CD14-positive monocyte (primary cell): Measurements from ENCODE around the gene TOMM40. TPM values are rescaled to one million over a fixed set of nuclear protein-coding genes. Genes with fewer than 3 reads are reported as not detected.

Source experiments
- DNase-seq, 3 donors: peaks; one replicate each; pipeline ENCODE4 v3.0.0-alpha.2; 2011 to 2022
- H2AFZ ChIP-seq: 2 replicates; pipeline ENCODE4 v1.6.0; 2012; ENCODE audit warnings: mild to moderate bottlenecking, low read depth, low read length, inconsistent platforms; ENCODE audit not compliant: insufficient read depth, poor library complexity, severe bottlenecking
- H3K27ac ChIP-seq, 2 donors: 1 replicate in 1 of 2; 2 replicates in 1 of 2; pipeline ENCODE4 v1.5.1; 2012 to 2013; ENCODE audit warnings: low read length in 2 of 2, control low read depth in 1 of 2, inconsistent platforms in 1 of 2, low read depth in 1 of 2, mild to moderate bottlenecking in 1 of 2
- H3K27me3 ChIP-seq, 2 donors: one replicate each; pipeline versions ENCODE4 v1.6.0 to v1.6.1; 2011 to 2013; ENCODE audit warnings: low read length in 2 of 2; ENCODE audit not compliant: control insufficient read depth in 2 of 2, insufficient read depth in 2 of 2
- H3K36me3 ChIP-seq, 2 donors: replicated peaks in 1 of 2; 1 replicate in 1 of 2; 2 replicates in 1 of 2; pipeline versions ENCODE4 v1.5.1 to v1.6.1; 2012 to 2013; ENCODE audit warnings: low read length in 2 of 2, control low read depth in 1 of 2, inconsistent platforms in 1 of 2, mild to moderate bottlenecking in 1 of 2; ENCODE audit not compliant: insufficient read depth in 2 of 2, control insufficient read depth in 1 of 2
- H3K4me1 ChIP-seq, 2 donors: 1 replicate in 1 of 2; 2 replicates in 1 of 2; pipeline versions ENCODE4 v1.5.1 to v1.6.1; 2012 to 2013; ENCODE audit warnings: low read length in 2 of 2, control low read depth in 1 of 2, inconsistent platforms in 1 of 2, mild to moderate bottlenecking in 1 of 2, moderate library complexity in 1 of 2; ENCODE audit not compliant: insufficient read depth in 2 of 2, control insufficient read depth in 1 of 2
- H3K4me2 ChIP-seq: replicated peaks from 2 replicates; pipeline ENCODE3; 2012; ENCODE audit warnings: low read length, moderate library complexity, mild to moderate bottlenecking; ENCODE audit not compliant: poor library complexity, severe bottlenecking; ENCODE audit errors: extremely low read depth
- H3K4me3 ChIP-seq, 3 experiments: fragments of 200-600 bp in 1 of 3; sonication (generic) in 1 of 3; replicated peaks in 1 of 3; 1 replicate in 2 of 3; 2 replicates in 1 of 3; pipeline ENCODE4 v1.5.1; 2011 to 2013; ENCODE audit warnings: low read length in 3 of 3, mild to moderate bottlenecking in 3 of 3, control low read depth in 2 of 3, low read depth in 2 of 3, inconsistent platforms in 1 of 3, moderate library complexity in 1 of 3
- H3K79me2 ChIP-seq: 2 replicates; pipeline ENCODE4 v1.6.0; 2012; ENCODE audit warnings: mild to moderate bottlenecking, control low read depth, inconsistent platforms, low read length, moderate library complexity; ENCODE audit not compliant: insufficient read depth
- H3K9ac ChIP-seq: 2 replicates; pipeline ENCODE4 v1.6.0; 2017; ENCODE audit warnings: low read length, mild to moderate bottlenecking; ENCODE audit not compliant: insufficient read depth, poor library complexity, severe bottlenecking
- H3K9me3 ChIP-seq, 2 donors: replicated peaks in 1 of 2; 1 replicate in 1 of 2; 2 replicates in 1 of 2; pipeline versions ENCODE4 v1.5.1 to v1.6.1; 2012 to 2013; ENCODE audit warnings: low read length in 2 of 2, control low read depth in 1 of 2; ENCODE audit not compliant: control insufficient read depth in 1 of 2, insufficient read depth in 1 of 2
- H4K20me1 ChIP-seq: 2 replicates; pipeline ENCODE4 v1.6.0; 2012; ENCODE audit warnings: mild to moderate bottlenecking, low read length, control low read depth, moderate library complexity; ENCODE audit not compliant: insufficient read depth
- H3K27ac Mint-ChIP-seq, 7 donors: one replicate each; pipeline ENCODE4 v1.8.0; 2020; ENCODE audit warnings: mild to moderate bottlenecking in 7 of 7, mixed read lengths in 7 of 7, moderate library complexity in 6 of 7, inconsistent platforms in 2 of 7
- H3K27me3 Mint-ChIP-seq, 3 donors: one replicate each; pipeline ENCODE4 v1.8.0; 2021 to 2022; ENCODE audit warnings: low read depth in 3 of 3, mild to moderate bottlenecking in 3 of 3, mixed read lengths in 3 of 3, moderate library complexity in 3 of 3, inconsistent platforms in 1 of 3
- H3K36me3 Mint-ChIP-seq, 2 donors: one replicate each; pipeline ENCODE4 v1.8.0; 2020; ENCODE audit warnings: mixed read lengths in 2 of 2, inconsistent platforms in 1 of 2, mild to moderate bottlenecking in 1 of 2
- H3K4me1 Mint-ChIP-seq: one replicate; pipeline ENCODE4 v1.8.0; 2020; ENCODE audit warnings: mild to moderate bottlenecking, mixed read lengths
- H3K4me3 Mint-ChIP-seq, 2 donors: one replicate each; pipeline ENCODE4 v1.8.0; 2020; ENCODE audit warnings: mild to moderate bottlenecking in 2 of 2, mixed read lengths in 2 of 2, moderate library complexity in 1 of 2
- H3K9me3 Mint-ChIP-seq, 7 donors: one replicate each; pipeline ENCODE4 v1.8.0; 2020 to 2022; ENCODE audit warnings: mixed read lengths in 7 of 7, mild to moderate bottlenecking in 6 of 7, moderate library complexity in 6 of 7, inconsistent platforms in 2 of 7
- WGBS: methylation state at CpG from one replicate; pipeline ENCODE4 v1.1.5; 2013; ENCODE audit warnings: missing lambda C conversion rate; ENCODE audit not compliant: insufficient coverage; 5-methylcytosine and 5-hydroxymethylcytosine counted together
- intact Hi-C, 2 donors: fragments of 100-400 bp; cut with micrococcal nuclease; formaldehyde crosslinking; loops; one replicate each; pipeline versions ENCODE4 v1.15.0 to v1.15.1; 2023
- polyA plus RNA-seq, 3 donors: library from polyadenylated mRNA; depleted of rRNA in 1 of 3; unstranded in 2 of 3; stranded (reverse) in 1 of 3; fragments of 300-500 nt in 2 of 3; fragments of >200 nt in 1 of 3; fragmentation: Illumina TruSeq in 2 of 3; gene quantifications; 1 replicate in 2 of 3; 2 replicates in 1 of 3; pipeline ENCODE4 v1.2.3, GENCODE V29; 2012 to 2021
- TF ChIP-seq, protein P1 (sequence below): fragments of 200-600 bp; IDR thresholded peaks from one replicate; pipeline ENCODE4 v1.8.0; 2022; ENCODE audit warnings: antibody characterized with exemption, mild to moderate bottlenecking

Gene TOMM40
- polyA plus RNA-seq, 3 donors: 15.0 to 25.4 (median 16.4) TPM

DNA sequence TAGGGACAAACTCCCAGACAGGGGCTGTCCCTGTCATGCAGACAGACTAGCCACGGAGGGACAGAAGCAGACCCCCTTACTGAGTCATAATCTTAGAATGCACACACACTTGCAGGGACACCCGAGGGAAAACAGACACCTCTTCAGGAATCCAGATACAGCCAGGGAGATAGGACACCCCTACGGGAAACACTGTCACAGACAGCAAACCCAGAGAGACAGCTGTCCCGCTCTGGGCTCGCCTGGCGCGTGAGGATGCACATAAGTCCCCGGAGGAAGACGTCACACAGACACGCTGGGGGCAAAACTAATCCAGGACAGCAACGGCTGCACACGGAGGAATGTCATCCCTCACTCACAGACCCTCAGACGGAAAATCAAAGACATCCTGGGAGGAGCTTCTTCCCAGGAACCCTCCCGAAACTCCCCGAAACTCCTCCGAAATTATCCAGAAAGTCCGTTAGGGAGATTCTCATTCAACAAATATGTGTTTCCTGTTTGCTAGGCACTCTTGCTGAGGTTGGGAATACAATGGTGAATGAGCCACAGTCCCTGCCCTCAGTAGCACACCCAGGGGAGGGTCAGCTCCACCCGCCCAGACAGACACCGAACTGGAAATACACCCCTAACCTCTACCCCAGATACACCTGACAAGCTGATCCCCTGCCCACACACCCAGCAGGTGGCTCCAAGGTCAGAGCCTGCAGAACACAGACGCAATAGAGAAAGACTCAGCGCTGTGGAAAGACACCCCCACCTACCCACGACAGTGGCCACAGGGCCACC, 15.2 kb upstream of the TOMM40 start:
- H3K79me2 ChIP-seq: no peaks in the 10 kb centered on the region
- H3K36me3 ChIP-seq: peaks cover 12 to 36% of the 10 kb centered on the region in 2 donors
- intact Hi-C loops: no loop called here
- H3K4me3 Mint-ChIP-seq: no peak overlapping the region
- H3K36me3 Mint-ChIP-seq: peaks cover 30 to 72% of the 10 kb centered on the region in 2 donors
- no peak for DNase-seq
- H3K4me1 Mint-ChIP-seq: peaks cover 7% of the 10 kb centered on the region
- peaks cover 1 to 2% (median 1%) of the 10 kb centered on the region in 3 donors for H3K27me3 Mint-ChIP-seq
- 86% methylated on average over 15 of the region's 22 CpGs for WGBS
- H3K27ac ChIP-seq: no peak overlapping the region
- H3K4me3 ChIP-seq: no peak overlapping the region
- H3K4me2 ChIP-seq: no peak overlapping the region
- TF ChIP-seq, protein P1, sequence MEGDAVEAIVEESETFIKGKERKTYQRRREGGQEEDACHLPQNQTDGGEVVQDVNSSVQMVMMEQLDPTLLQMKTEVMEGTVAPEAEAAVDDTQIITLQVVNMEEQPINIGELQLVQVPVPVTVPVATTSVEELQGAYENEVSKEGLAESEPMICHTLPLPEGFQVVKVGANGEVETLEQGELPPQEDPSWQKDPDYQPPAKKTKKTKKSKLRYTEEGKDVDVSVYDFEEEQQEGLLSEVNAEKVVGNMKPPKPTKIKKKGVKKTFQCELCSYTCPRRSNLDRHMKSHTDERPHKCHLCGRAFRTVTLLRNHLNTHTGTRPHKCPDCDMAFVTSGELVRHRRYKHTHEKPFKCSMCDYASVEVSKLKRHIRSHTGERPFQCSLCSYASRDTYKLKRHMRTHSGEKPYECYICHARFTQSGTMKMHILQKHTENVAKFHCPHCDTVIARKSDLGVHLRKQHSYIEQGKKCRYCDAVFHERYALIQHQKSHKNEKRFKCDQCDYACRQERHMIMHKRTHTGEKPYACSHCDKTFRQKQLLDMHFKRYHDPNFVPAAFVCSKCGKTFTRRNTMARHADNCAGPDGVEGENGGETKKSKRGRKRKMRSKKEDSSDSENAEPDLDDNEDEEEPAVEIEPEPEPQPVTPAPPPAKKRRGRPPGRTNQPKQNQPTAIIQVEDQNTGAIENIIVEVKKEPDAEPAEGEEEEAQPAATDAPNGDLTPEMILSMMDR: no peak
- peaks cover 2 to 3% of the 10 kb centered on the region in 2 donors for H3K4me1 ChIP-seq
- H3K27me3 ChIP-seq: no peaks in the 10 kb centered on the region
- no peaks in the 10 kb centered on the region for H4K20me1 ChIP-seq
- no peaks in the 10 kb centered on the region for H3K9me3 ChIP-seq
- no peak overlapping the region for H3K9ac ChIP-seq
- no peak overlapping the region for H3K27ac Mint-ChIP-seq
- H3K9me3 Mint-ChIP-seq: peaks cover 0 to 2% (median 0%) of the 10 kb centered on the region in 7 donors
- no peak overlapping the region for H2AFZ ChIP-seq

DNA sequence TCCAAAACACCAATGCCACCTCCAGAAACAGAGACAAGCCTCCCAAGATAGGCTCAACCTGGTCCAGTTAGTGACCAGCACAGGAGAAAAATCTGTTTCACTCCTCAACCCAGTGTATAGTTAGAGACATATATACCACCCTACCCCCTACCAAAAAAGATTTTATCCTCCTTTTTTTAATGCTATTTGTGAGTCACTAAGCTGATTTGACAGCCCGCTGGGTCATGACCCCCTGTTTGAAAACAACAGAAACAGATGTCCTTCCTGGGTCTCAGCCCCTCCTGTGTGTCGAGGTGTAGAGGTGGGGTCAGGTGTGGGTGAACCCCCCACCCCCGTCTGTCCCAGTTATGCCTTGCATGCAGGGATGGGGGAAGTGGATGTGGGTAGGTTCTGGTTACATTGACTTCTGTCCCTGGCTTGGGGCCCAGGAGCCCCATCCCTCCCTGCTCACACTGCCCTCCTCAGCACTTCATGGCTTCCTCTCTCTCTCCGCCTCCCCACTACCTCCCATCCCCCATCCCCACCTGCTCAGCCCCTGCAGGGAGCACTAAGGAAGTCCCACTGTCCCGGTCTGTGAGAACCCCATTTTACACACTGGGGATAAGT, 14.0 kb upstream of the TOMM40 start:
- Mint-ChIP-seq H3K4me3 (no peak overlapping the region), H3K36me3 (peaks cover 29 to 66% of the 10 kb centered on the region in 2 donors), H3K27me3 (peaks cover 1 to 2% (median 1%) of the 10 kb centered on the region in 3 donors), H3K27ac (peak overlapping the region in 3 of 7 donors; percentile 3 to 66 (median 26)), H3K4me1 (peaks cover 7% of the 10 kb centered on the region), H3K9me3 (peaks cover 0 to 2% (median 0%) of the 10 kb centered on the region in 7 donors)
- H3K4me3 ChIP-seq: no peak overlapping the region
- H3K9ac ChIP-seq: no peak overlapping the region
- no peak overlapping the region for H3K27ac ChIP-seq
- WGBS: no CpG with 5 or more reads among the region's 5 CpGs
- intact Hi-C loops: no loop called here
- no peaks in the 10 kb centered on the region for H3K79me2 ChIP-seq
- H3K4me2 ChIP-seq: no peak overlapping the region
- no peaks in the 10 kb centered on the region for H3K9me3 ChIP-seq
- TF ChIP-seq, protein P1: no peak
- no peaks in the 10 kb centered on the region for H3K4me1 ChIP-seq
- H4K20me1 ChIP-seq: no peaks in the 10 kb centered on the region
- no peak for DNase-seq
- H3K36me3 ChIP-seq: peaks cover 12 to 35% of the 10 kb centered on the region in 2 donors
- no peak overlapping the region for H2AFZ ChIP-seq
- no peaks in the 10 kb centered on the region for H3K27me3 ChIP-seq
